ENCODE results near the gene TIMP2. TPM values are rescaled to one million over a fixed set of nuclear protein-coding genes. Genes with fewer than 3 reads are reported as not detected.

TIMP2 gene
- total and polyA plus RNA-seq, 2 of the 8 experiments (the other 6 are each of a cell fraction or from before 2014, with no cell fraction given), result 18.2 to 43.3 TPM

- no peak for TF ChIP-seq EP300 (IDR thresholded peaks at IDR 0.05; ENCODE audit: borderline replicate concordance in 1 of 2, low read depth in 2 of 2, low read length in 2 of 2)
- no peak for TF ChIP-seq PHF8 (conservative IDR thresholded peaks at IDR 0.05; ENCODE audit: low read depth, low read length)
- no peak for TF ChIP-seq CHD1 (IDR thresholded peaks at IDR 0.05; ENCODE audit: low read depth, low read length)
- TF ChIP-seq ATF3 (IDR thresholded peaks at IDR 0.05; ENCODE audit: insufficient read depth, low read depth, low read length), result no peak
- no peak for TF ChIP-seq POU5F1 (IDR thresholded peaks at IDR 0.05; ENCODE audit: low read depth, low read length)
- TF ChIP-seq SAP30 (IDR thresholded peaks at IDR 0.05; ENCODE audit: insufficient read depth, insufficient replicate concordance, low read length), result no peak
- no peak for TF ChIP-seq SP4 (IDR thresholded peaks at IDR 0.05; ENCODE audit: low read length)
Observed at GRCh38 chr17:78818932-78819331, 106.3 kb downstream of the TIMP2 start (continued).

Data from H1 (cell line).